Stomach (tissue), 9 donors: ENCODE results near the gene ASPDH. TPM values are rescaled to one million over a fixed set of nuclear protein-coding genes. Genes with fewer than 3 reads are reported as not detected.

ENCODE experiments used
- DNase-seq, 2 donors: peaks; one replicate each; pipeline versions ENCODE4 v3.0.0 to v3.0.0-alpha.2; 2013 to 2019
- H3K27ac ChIP-seq, 5 donors: fragments of 200-600 bp in 4 of 5; sonication (generic) in 4 of 5; one replicate each; pipeline ENCODE4 v1.5.1; 2013 to 2019; ENCODE audit warnings: mild to moderate bottlenecking in 1 of 5, moderate library complexity in 1 of 5
- H3K27me3 ChIP-seq, 3 donors: fragments of 200-600 bp; sonication (generic); one replicate each; pipeline ENCODE4 v1.5.1; 2017 to 2019; ENCODE audit warnings: mixed run types in 1 of 3
- H3K36me3 ChIP-seq, 4 donors: fragments of 200-600 bp; sonication (generic); 1 replicate in 3 of 4; 2 replicates in 1 of 4; pipeline ENCODE4 v1.5.1; 2016 to 2019
- H3K4me1 ChIP-seq, 4 donors: fragments of 200-600 bp; sonication (generic); one replicate each; pipeline ENCODE4 v1.5.1; 2016 to 2019
- H3K4me3 ChIP-seq, 4 donors: fragments of 200-600 bp; sonication (generic) in 3 of 4; one replicate each; pipeline ENCODE4 v1.5.1; 2016 to 2019; ENCODE audit warnings: mild to moderate bottlenecking in 1 of 4
- H3K9me3 ChIP-seq, 4 donors: fragments of 200-600 bp; sonication (generic); one replicate each; pipeline ENCODE4 v1.5.1; 2016 to 2019
- EP300 ChIP-seq: sonication (generic); formaldehyde crosslinking; IDR thresholded peaks from one replicate; pipeline ENCODE4 v1.6.1; 2017; ENCODE audit warnings: antibody characterized with exemption
- POLR2A ChIP-seq, 4 donors: fragments of 450-650 bp; IDR thresholded peaks; one replicate each; pipeline ENCODE4 v1.6.1; 2016; ENCODE audit warnings: antibody characterized with exemption in 4 of 4, control low read depth in 2 of 4, mild to moderate bottlenecking in 1 of 4, moderate library complexity in 1 of 4
- POLR2AphosphoS5 ChIP-seq, 3 donors: sonication (generic); formaldehyde crosslinking; IDR thresholded peaks; one replicate each; pipeline ENCODE4 v1.6.1; 2016; ENCODE audit warnings: antibody characterized with exemption in 3 of 3
- WGBS, 5 donors: extraction: QIAGEN DNeasy Blood & Tissue Kit in 3 of 5; methylation state at CpG; one replicate each; pipeline versions ENCODE4 v1.1.5 to v1.1.7; 2013 to 2018; 5-methylcytosine and 5-hydroxymethylcytosine counted together
- intact Hi-C: fragments of 100-400 bp; cut with DNase I; formaldehyde crosslinking; loops from one replicate; pipeline ENCODE4 v1.15.1; 2023; ENCODE audit warnings: low total_unique reads
- polyA plus RNA-seq, 3 donors: library from polyadenylated mRNA; stranded (reverse); fragments of 200-250 nt; gene quantifications; one replicate each; pipeline ENCODE4 v1.2.3, GENCODE V29; 2013
- total RNA-seq, 5 donors: library from RNA; depleted of rRNA; stranded (reverse); fragments of >200 nt; gene quantifications; one replicate each; pipeline versions ENCODE4 v1.1.0 to v1.2.3, GENCODE V29; 2014 to 2016
- TF ChIP-seq, protein P1 (sequence below), 7 experiments: fragments of 450-650 bp in 4 of 7; fragments of 200-600 bp in 3 of 7; sonication (generic) in 3 of 7; IDR thresholded peaks; one replicate each; pipeline ENCODE4 v1.5.1; 2016 to 2019; ENCODE audit warnings: antibody characterized with exemption in 7 of 7, control low read depth in 2 of 7, mild to moderate bottlenecking in 1 of 7
- donor health status: healthy with polysubstance abuse.
- donor health status: Bipolar disorder and iron deficiency.
- donor health status: healthy.

The ASPDH gene
- total and polyA plus RNA-seq, 8 donors = not detected

- TF ChIP-seq POLR2AphosphoS5 (IDR thresholded peaks at IDR 0.05) (no peak), POLR2A (IDR thresholded peaks at IDR 0.05) (no peak), EP300 (no peak)
- TF ChIP-seq, protein P1, sequence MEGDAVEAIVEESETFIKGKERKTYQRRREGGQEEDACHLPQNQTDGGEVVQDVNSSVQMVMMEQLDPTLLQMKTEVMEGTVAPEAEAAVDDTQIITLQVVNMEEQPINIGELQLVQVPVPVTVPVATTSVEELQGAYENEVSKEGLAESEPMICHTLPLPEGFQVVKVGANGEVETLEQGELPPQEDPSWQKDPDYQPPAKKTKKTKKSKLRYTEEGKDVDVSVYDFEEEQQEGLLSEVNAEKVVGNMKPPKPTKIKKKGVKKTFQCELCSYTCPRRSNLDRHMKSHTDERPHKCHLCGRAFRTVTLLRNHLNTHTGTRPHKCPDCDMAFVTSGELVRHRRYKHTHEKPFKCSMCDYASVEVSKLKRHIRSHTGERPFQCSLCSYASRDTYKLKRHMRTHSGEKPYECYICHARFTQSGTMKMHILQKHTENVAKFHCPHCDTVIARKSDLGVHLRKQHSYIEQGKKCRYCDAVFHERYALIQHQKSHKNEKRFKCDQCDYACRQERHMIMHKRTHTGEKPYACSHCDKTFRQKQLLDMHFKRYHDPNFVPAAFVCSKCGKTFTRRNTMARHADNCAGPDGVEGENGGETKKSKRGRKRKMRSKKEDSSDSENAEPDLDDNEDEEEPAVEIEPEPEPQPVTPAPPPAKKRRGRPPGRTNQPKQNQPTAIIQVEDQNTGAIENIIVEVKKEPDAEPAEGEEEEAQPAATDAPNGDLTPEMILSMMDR (IDR thresholded peaks at IDR 0.05) = no peak
- no peak overlapping the region for H3K27ac ChIP-seq
- no peaks in the 10 kb centered on the region for H3K9me3 ChIP-seq
- no peak for DNase-seq
- no peak overlapping the region for H3K4me3 ChIP-seq
- peaks cover 0 to 17% (median 2%) of the 10 kb centered on the region in 4 donors for H3K36me3 ChIP-seq
- H3K4me1 ChIP-seq = no peaks in the 10 kb centered on the region
- WGBS, 5 donors = 94 to 97% (median 97%) methylated on average over 26 to 40 of the region's 40 CpGs
- intact Hi-C loops = no loop called here
- peaks cover 0 to 14% (median 6%) of the 10 kb centered on the region in 3 donors for H3K27me3 ChIP-seq
These were observed 5.4 kb upstream of the ASPDH start for GRCh38 chr19:50519006-50519575.

DNA sequence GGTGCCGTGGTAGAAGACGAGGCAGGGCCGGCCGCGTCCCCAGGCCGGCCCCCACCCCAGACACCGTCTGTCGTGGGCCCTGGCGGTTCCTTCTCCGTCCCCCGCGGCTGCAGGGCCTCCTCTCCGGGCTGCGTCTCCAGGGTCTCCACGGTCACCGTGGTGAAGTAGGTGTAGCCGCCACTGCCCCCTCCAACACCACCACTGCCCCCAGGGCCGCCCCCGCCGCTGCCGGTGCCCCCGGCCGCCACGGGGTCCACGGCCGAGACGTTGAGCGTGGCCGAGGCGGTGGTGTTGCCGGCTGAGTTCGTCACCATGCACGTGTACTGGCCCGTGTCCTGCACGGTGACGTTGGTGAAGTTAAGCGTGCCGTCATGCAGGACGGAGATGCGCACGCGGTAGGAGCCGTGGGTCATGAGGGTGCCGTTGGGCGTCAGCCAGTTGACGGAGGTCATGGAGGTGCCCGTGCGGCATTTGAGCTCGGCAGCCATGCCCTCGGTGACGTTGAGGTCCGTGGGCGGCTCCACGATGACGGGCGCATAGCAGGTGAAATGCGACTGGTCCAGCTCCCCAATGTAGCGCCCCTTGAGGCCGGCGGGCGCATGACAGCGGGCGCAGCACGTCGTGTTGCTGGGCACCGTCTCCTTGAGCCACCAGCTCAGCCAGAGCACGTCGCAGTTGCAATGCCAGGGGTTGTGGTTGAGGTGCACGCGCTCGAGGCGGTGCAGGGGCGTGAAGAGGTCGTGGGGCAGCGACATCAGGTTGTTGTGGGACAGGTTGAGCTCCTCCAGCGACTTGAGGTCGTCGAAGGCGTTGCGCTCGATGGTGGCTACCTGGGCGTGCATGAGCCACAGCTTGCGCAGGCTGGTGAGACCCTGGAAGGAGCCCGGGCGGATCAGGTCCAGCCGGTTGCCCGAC, 4.6 kb upstream of the ASPDH start:
- H3K36me3 ChIP-seq = peaks cover 0 to 17% (median 2%) of the 10 kb centered on the region in 4 donors
- no peak overlapping the region for H3K4me3 ChIP-seq
- TF ChIP-seq POLR2AphosphoS5 (IDR thresholded peaks at IDR 0.05) = no peak
- TF ChIP-seq POLR2A (IDR thresholded peaks at IDR 0.05) = no peak
- TF ChIP-seq, protein P1 (IDR thresholded peaks at IDR 0.05) = no peak
- no peak for TF ChIP-seq EP300
- intact Hi-C loops = no loop called here
- WGBS, 5 donors = 94 to 96% (median 94%) methylated on average over 51 to 87 of the region's 87 CpGs
- peaks cover 0 to 15% (median 6%) of the 10 kb centered on the region in 3 donors for H3K27me3 ChIP-seq
- no peak for DNase-seq
- no peak overlapping the region for H3K27ac ChIP-seq
- no peaks in the 10 kb centered on the region for H3K9me3 ChIP-seq
- H3K4me1 ChIP-seq = no peaks in the 10 kb centered on the region

- no peaks in the 10 kb centered on the region for H3K4me1 ChIP-seq
- TF ChIP-seq POLR2A (IDR thresholded peaks at IDR 0.05) (no peak), EP300 (no peak), POLR2AphosphoS5 (IDR thresholded peaks at IDR 0.05) (no peak)
- TF ChIP-seq, protein P1 (IDR thresholded peaks at IDR 0.05) = no peak
- H3K4me3 ChIP-seq = no peak overlapping the region
- intact Hi-C loops = no loop called here
- no peak overlapping the region for H3K27ac ChIP-seq
- WGBS, 5 donors = 92 to 98% (median 96%) methylated on average over 17 to 37 of the region's 37 CpGs
- no peaks in the 10 kb centered on the region for H3K9me3 ChIP-seq
- DNase-seq = no peak
- peaks cover 0 to 17% (median 2%) of the 10 kb centered on the region in 4 donors for H3K36me3 ChIP-seq
- peaks cover 0 to 15% (median 6%) of the 10 kb centered on the region in 3 donors for H3K27me3 ChIP-seq
These were observed 4.0 kb upstream of the ASPDH start for GRCh38 chr19:50517704-50518075.

DNA sequence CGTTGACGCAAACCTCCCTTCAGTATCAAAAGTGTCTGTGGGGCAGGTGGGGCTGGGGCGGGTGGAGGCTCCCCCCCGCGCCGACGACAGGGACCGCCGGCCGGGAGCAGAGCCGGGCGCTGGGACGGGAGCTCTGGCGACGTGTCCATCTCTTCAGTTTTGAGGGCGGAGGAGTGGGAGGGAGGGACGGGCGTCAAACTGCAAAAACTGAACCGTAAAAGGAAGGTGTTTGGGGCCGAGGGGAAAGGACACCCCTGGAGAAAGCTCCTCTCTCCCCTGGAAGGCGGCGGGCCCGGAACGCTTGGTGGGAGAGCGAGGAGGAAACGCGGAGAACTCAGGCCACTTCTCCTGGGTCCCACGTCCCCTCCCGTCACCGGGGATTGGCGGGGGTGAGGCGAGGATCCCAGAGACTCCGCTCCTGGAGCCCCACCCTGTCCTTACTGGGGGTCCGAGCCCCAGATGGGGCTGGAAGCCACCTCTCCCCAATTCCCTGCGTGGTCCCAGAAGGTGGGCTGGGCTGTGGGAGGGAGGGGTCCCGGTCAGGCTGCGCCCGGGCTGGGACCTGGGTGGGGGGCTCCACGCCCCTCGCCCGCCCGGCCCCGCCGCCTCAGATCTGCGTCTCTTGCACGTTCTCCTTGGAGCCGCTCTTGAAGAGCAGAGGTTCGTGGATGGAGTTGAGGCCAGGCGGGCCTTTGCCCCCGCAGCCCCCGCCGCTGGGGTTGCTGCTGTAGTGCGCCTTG, 3.4 kb upstream of the ASPDH start:
- H3K9me3 ChIP-seq = no peaks in the 10 kb centered on the region
- WGBS, 5 donors = 59 to 63% (median 60%) methylated on average over 43 to 53 of the region's 53 CpGs
- TF ChIP-seq EP300 (no peak), POLR2AphosphoS5 (IDR thresholded peaks at IDR 0.05) (no peak), POLR2A (IDR thresholded peaks at IDR 0.05) (no peak)
- H3K36me3 ChIP-seq = peaks cover 0 to 17% (median 2%) of the 10 kb centered on the region in 4 donors
- H3K27me3 ChIP-seq = peaks cover 0 to 15% (median 6%) of the 10 kb centered on the region in 3 donors
- intact Hi-C loops = no loop called here
- DNase-seq = no peak
- peaks cover 0 to 4% (median 3%) of the 10 kb centered on the region in 4 donors for H3K4me1 ChIP-seq
- no peak overlapping the region for H3K27ac ChIP-seq
- H3K4me3 ChIP-seq = no peak overlapping the region
